Iris pigment epithelial cell (primary cell): ENCODE data around the gene SHMT2.

Experiments used
- DNase-seq: peaks from one replicate; pipeline ENCODE4 v3.0.0-alpha.2; 2011; ENCODE audit warnings: low read depth

SHMT2 gene

GRCh38 chr12:57240066-57240921 is 10.8 kb downstream of the SHMT2 start:
- peak; percentile 41 for DNase-seq

- DNase-seq: peak; percentile 18
Observed at GRCh38 chr12:57240926-57241401, 11.5 kb downstream of the SHMT2 start.

DNA sequence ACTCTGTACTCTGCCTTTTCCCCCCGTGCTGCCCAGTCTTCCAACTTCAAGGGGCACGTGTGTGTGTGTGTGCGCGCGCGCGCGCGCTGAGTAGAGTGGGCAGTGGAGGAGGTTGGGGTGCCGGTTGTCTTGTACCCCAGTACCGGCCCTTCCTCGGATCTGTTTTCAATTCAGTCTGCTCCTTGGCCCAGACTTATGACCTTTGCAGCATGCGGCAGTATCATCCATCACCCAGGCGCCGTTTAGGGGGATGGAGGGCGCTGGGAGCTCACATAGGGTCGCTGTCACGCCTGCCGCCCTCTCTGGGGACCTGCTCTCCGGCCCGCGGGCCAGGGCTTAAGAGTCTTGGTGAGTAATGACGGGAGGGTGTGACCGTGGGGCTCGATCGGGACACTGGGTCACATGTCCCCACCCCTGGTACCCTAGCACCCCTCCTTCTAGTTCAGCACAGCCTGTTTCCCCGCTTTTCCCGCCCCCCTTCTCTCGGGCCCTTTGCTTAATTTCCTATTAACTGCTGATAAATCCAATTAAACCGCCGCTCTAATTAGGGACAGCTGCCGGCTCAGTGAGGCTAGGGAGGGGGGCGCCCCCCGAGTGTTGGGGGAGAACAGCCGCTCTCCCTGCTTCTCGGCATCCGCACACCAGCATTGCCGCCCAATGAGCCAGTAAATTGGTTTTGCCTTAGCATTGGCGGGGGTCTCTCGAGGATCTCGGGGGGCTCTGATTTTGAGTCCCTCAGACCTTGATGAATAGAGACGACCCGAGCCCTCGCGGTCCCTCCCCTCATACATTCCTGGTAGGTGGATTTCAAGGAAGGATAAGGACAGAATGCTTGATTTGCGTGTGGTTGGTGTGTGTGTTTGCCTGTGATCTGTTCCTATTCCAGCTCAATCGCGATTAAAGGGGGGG is 12.1 kb downstream of the SHMT2 start:
- DNase-seq: no peak

DNA sequence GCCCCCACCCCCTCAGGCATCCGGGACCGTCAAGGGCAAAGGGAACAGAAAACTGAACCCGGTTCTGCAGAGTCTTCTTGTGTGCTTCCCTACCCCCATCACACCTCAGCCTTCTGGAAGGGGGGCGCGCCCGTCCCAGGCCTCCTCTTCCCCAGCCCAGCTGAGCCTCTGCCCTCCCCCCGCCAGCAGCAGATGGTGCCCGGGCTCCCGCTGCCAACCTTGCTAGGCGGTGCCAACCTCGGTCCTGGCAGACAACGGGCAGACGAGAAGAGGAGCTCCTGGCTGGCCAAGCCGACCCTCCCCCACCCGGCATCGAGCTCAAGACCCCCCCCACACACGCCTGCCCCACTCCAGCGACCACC is 12.8 kb downstream of the SHMT2 start:
- no peak for DNase-seq

DNA sequence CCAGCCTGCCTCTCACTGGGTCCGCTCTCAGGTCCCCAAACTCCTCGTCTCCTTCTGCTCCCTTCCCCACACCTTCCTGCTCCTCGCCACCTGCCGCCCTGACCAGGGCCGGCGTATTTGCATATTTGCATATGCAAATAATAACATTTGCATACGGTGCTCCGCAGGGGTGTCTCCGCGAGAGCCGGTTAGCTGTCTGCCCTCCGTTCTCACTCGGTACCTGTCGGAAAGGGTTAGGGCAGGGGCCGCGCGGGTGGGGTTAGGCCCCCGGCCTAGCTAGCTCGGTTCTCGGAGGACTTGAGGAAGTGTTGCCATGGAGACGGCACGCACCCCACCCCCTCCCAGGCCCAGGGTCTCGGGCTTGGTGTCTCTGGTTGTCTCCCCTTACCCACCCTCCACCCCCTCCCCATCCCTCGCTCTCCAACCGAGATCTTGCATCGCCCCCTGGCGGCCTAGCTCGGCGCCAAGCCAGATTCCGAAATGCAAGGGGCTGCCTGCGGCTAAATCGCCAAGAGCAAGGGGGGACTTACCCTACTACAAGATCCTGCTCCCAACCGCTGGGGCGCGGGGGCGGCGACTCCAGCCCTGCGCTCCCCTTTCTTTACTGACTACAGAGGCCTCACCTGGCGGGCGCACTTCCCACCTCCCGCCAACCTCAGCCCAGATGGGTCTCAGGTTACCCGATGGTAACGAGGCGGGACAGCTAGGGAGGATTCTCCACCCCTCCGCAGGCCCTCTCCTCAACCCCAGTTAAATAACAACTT is 13.4 kb downstream of the SHMT2 start:
- peak; percentile 21 for DNase-seq

DNA sequence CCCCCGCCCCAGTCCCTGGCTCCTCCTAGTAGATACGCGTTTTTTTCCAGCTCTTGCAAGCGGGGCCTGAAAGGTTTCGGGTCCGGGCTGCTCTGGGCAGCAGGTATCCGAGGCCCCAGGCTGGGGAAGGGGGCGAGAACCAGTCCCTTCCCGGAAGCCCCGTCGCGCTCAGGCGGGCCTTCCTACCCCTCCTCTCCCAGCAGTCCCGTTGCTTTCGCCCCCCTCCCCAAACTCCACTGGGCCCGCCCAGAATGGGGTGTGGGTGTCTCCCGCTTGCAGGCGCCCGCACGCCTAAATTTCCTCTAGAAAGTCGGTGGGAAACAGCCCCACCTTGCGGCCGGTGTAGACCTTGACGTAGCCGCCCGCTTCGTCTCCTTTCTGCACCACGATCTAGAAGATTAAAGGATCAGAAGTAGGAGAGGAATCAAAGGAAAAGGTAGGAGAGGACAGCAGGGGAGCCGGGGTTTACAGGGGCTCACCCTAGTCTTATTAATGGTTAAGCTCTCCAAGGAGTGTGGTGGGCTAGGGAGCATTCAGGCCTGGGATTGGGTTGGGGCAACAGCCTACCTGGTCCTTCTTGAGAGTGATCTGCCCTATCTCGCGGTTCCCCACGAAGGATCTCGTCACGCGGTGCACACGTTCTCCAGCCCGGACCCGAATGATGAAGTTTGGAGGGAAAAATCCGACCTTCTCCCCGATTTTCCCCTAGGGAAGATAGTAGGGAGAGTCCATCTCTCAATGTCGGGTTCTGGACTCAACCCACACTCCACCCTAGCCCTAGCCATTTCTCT is 14.2 kb downstream of the SHMT2 start:
- peak; percentile 49 for DNase-seq

GRCh38 chr12:57244312-57244696 is 14.8 kb downstream of the SHMT2 start:
- DNase-seq: no peak

GRCh38 chr12:57247041-57247440 is 17.5 kb downstream of the SHMT2 start:
- no peak for DNase-seq

GRCh38 chr12:57248934-57249742 is 19.6 kb downstream of the SHMT2 start:
- DNase-seq: no peak

DNA sequence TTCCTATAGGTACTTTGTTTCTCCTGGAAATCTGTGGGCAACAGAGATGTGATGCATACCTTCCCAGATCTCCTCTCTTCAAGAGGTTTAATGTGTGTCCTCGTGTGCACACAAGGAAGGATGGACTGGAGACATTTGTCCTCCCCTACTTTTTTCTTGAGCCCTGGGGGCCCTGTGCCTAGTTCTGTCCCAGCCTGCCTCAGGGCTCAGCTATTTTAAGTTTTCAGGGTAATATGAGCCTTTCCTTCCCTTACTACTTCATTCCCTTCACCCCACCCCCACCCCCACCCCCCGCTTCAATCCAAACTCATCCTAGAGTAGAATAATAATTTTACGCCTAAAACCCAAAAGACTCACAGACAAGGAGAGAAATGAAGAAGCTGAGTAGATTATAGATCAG is 21.0 kb downstream of the SHMT2 start:
- DNase-seq: no peak

DNA sequence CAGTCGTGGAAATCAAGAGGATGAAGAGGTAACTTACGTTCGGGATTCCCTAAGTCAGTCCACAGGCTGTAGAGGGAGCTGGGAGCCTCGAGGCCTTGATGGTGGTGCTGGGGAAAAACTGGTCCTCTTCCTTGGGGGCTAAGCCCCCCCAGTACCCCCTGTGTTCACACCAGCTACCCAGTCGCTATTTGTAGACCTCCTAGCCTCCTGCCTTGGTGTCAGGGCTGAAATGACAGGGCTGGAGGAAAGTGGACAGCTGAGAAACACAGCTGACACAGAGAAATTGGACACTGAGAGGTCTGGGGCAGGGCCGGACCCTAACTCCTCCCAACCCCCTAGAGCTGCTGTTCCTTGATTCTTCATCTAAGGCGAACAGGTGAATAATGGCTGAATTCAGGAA is 21.4 kb downstream of the SHMT2 start, which contains the start of gene STAC3:
Gene STAC3 (minus strand): TSS at position 232 of the 400 bp plus-strand sequence. CDS start 1,551 bp downstream, outside the sequence.
- no peak for DNase-seq

DNA sequence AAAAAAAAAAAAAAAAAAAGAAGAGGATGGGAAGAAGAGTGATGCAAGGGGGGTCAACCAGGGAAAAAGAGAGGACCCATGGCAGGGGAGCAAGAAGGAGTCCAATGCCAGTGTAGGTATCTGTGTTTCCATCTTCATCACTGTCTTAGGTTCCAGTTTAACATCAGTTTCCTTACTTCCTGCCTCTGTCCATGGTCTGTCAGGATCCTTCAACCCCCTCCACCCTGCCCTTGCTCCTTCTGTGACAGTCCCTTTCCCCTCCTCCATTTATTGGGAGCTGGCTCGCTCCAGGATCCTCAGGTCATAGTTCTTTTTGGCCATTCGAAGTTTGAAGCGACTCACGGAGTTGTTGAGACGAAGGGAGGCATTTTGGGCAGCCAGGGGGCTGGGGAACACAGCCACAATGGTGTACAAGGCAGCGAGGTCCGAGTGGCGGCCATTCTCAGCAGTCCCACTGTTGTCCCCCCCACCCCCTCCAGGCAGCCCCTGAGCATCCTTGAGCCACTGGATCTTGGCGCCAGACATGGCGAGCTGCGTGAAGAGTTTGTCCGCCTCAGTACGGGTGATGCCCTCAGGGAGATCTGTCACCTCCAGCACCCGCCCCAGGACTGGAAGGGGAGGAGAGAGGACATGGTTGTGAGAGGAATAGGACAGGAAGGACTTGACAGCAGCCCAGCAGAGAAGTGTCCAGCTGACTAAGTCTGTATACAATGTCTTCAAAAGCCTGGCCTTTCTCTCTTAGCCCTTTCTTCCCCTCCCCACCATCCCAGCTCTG is 25.2 kb downstream of the SHMT2 start:
- no peak for DNase-seq

GRCh38 chr12:57255916-57256315 is 26.4 kb downstream of the SHMT2 start:
- no peak for DNase-seq

DNA sequence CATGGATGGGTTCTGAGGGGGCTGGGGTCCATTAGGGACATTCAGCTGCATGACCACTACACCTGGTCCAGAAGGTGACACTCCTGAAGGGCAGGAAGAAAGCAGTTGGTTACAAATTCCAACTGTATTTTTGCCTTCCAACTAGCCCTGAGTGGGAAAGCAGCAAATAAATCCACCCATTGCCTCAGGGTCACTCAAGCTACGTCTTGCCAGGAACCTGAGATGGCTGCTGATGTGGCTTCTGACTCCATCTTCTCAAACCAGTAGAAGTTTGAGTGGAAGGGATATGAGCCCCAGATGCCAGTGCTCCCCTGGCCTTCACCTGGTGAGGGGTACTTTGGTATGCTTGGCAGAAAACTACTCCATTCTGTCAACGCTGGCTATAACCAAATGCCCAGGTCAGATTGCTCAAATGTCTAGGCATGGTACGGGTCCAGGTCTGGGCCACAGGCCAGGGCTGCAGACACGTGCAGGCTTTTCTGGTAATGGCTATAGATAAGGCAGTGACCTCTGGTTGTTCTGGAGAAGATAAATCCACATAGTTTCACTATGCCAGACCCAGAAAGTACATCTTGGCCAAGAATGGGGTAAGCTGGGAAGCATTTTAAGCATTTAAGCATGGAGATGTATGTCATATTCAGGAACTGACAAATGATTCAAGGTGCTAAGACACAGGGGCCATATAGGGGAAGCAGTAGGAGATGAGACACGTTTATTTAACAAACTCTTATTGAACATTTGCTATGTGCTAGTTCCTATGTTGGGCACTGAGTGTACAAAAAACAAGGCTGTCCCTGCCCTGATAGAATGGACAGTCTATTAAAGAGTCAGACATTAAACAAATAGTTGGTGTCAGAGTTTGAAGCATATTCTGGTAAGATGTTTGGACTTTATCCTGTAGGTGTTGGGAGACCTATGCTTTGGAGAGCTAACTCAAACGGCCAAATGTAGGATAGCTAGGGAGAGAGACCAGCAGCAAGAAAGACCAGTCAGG is 29.8 kb downstream of the SHMT2 start:
- peak; percentile 66 for DNase-seq

DNA sequence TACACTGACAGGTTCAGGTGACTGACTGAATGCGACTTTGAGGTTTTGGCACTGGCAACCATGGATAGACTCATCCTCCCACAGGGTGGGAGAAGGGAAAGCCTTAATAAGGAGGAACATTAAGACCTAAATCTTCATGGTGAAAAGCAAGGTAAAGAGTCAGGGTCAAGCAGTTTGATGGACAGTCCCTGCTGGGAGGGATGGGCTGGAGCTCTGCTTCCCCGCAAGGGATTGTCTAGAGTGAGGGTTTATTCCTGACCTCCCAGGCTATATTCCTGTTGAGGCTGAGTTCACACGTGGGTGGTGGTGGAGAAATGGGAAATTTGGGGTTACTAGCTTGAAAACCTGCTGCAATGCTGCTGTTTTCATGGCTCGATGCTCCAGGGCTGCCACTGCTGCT is 30.9 kb downstream of the SHMT2 start:
- no peak for DNase-seq

DNA sequence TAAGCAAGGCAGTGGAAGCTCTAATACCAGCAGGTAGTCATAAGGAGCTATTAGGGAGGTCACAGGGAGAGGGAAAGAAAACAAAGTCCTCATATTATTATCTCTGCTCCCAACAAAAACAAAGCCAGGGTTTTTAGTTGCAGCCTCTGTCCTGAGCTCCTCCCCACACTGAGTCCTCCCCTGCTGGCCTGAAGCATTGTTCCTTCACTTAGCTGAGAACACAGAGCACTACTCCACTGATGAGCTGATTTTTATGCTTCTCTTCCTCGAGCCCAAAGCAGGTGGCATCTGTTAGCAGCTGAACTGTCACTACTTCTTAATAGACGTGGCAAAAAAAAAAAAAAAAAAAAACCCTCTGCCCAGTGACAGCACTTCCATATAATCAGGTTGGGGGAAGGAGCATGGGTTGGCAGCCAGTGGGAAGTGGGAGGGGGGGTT is 31.9 kb downstream of the SHMT2 start:
- DNase-seq: no peak

DNA sequence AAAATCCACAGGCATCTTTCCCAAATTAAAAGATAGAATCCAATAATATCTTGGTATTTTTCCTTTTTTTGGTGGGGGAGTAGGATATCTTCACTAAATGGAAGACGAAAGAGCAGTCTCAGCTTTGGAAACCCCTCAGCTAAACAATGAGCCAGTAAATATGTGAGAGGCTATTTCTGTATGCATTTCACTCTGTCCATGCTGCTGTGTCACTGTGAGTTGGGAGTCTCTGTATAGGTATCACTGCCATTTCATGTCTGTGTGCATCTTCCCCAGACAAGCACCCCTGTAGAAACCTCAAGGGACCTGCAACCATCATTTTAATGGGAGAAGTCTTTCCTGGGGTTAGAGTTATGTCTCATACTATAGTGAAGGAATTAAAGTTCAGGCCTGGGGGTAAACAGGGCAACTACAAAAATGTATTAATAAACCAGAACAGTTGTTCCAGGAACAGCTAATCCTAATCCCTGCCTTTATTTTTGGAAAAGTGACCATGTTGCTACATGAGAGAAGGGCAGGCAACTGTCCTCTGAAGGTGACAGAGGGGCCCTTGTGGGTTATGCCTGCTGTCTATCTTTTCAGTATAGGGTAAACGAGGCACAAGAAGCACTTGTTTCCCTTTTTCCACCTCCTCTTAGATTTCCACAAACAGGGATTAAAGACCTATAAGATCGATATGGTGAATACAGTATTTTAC is 32.8 kb downstream of the SHMT2 start:
- no peak for DNase-seq

DNA sequence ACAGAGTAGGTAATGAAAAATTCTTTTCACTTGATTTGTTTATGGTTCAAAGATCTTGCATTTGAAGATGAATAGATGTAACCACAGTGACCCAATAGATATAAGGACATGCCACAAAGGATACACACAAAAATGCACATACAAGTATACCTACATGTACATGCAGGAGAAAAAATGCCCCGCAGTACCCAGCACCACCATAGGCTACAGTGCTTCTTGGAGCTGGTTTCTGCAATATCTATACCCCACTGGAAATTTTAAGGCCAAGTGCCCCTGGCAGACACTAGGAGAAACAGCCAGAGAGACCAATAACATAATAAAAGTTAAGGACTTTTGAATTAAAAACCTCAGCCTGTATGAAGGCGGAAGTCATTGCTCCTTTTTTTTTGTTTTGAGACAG is 33.6 kb downstream of the SHMT2 start:
- no peak for DNase-seq
